Glutamatergic neuron (in vitro differentiated cells): ENCODE measurements around the gene SETD3. TPM values are rescaled to one million over a fixed set of nuclear protein-coding genes. Genes with fewer than 3 reads are reported as not detected.

Experiments
- DNase-seq: peaks from one replicate; pipeline ENCODE4 v3.0.0; 2022
- H3K27ac Mint-ChIP-seq: one replicate; pipeline ENCODE4 v1.8.0; 2020; ENCODE audit warnings: mild to moderate bottlenecking, mixed read lengths, inconsistent platforms; ENCODE audit not compliant: unreplicated experiment
- H3K27me3 Mint-ChIP-seq: one replicate; pipeline ENCODE4 v1.8.0; 2020; ENCODE audit warnings: mild to moderate bottlenecking, moderate library complexity, mixed read lengths, inconsistent platforms; ENCODE audit not compliant: unreplicated experiment
- H3K36me3 Mint-ChIP-seq: one replicate; pipeline ENCODE4 v1.8.0; 2020; ENCODE audit warnings: mild to moderate bottlenecking, mixed read lengths, inconsistent platforms; ENCODE audit not compliant: unreplicated experiment
- H3K4me1 Mint-ChIP-seq: one replicate; pipeline ENCODE4 v1.8.0; 2020; ENCODE audit warnings: mild to moderate bottlenecking, low read depth, mixed read lengths, inconsistent platforms; ENCODE audit not compliant: unreplicated experiment
- H3K4me3 Mint-ChIP-seq: one replicate; pipeline ENCODE4 v1.8.0; 2020; ENCODE audit warnings: mild to moderate bottlenecking, mixed read lengths, inconsistent platforms; ENCODE audit not compliant: unreplicated experiment
- H3K9me3 Mint-ChIP-seq: one replicate; pipeline ENCODE4 v1.8.0; 2020; ENCODE audit warnings: mild to moderate bottlenecking, moderate library complexity, mixed read lengths, inconsistent platforms; ENCODE audit not compliant: unreplicated experiment
- CTCF ChIP-seq: fragments of 200-600 bp; sonication (generic); IDR thresholded peaks from one replicate; pipeline ENCODE4 v1.5.0; 2021; ENCODE audit not compliant: partially characterized antibody, unreplicated experiment
- total RNA-seq: library from RNA; stranded (reverse); fragmentation: NEBNext Ultra II Directional; extraction: Animal tissue kit (Norgen Biotek cat#: 25700); gene quantifications from one replicate; pipeline ENCODE4 v1.2.1, GENCODE V29; 2021; ENCODE audit not compliant: unreplicated experiment

The SETD3 gene
- total RNA-seq, 1 donor from 2014 or later: 46.2 TPM

DNA sequence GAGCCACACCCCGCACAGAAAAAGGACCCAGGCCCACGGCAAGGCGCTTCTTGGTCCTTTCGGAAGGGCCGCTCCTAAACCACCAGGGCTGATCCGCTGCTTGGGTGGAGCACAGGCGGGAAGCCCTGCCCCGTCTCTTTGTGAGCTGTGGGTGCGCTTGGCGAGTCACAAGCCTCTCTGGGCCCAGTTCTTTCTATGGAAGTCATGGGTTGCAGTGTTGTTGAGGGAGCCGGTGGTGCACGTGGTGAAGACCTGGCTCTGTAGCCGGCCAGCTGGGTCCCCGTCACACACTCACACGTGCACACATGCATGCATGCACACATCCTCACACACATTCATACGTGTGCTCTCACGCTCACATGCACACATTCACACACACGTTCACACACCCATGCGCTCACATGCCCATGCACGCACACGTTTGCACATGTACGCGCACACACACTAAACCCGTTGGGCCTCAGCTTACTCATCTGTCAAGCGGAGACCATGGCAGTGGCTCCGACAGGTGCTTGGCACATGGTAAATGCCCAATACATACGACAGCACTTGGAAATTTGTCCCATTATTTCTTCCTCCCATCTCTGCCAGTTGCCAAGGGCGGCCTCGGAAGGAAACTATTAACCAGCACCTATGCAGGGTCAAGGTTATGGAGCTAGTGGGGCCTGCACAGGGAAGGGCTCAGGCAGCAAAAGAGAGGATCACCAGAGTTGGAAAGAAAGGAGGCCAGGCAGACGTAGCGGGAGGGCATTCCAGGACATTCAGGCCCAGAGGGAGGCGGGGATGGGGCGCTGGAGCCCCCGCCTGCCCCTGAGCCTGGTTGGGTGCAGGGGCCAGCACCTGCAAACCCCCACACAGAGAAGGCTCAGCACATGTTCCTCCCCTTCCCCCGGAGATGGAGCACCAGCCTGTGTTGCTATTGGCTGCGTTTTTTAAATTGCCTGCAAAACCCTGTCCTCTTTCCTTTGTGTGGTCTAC lies 96.9 kb downstream of the SETD3 start:
- no peak for TF ChIP-seq CTCF
- no peak for DNase-seq
- Mint-ChIP-seq H3K36me3 (no peaks in the 10 kb centered on the region), H3K9me3 (peaks cover 3% of the 10 kb centered on the region), H3K27ac (no peak overlapping the region), H3K4me3 (no peak overlapping the region), H3K27me3 (peaks cover 7% of the 10 kb centered on the region), H3K4me1 (no peaks in the 10 kb centered on the region)

GRCh38 chr14:99382781-99383471 lies 97.7 kb downstream of the SETD3 start:
- no peak for DNase-seq
- peak overlapping the region; percentile 1 for H3K27ac Mint-ChIP-seq
- H3K4me1 Mint-ChIP-seq: no peaks in the 10 kb centered on the region
- peaks cover 7% of the 10 kb centered on the region for H3K27me3 Mint-ChIP-seq
- H3K4me3 Mint-ChIP-seq: no peak overlapping the region
- peaks cover 3% of the 10 kb centered on the region for H3K9me3 Mint-ChIP-seq
- no peaks in the 10 kb centered on the region for H3K36me3 Mint-ChIP-seq
- no peak for TF ChIP-seq CTCF

- Mint-ChIP-seq H3K27me3 (peaks cover 7% of the 10 kb centered on the region), H3K4me1 (no peaks in the 10 kb centered on the region), H3K4me3 (no peak overlapping the region), H3K36me3 (no peaks in the 10 kb centered on the region), H3K27ac (no peak overlapping the region), H3K9me3 (peaks cover 3% of the 10 kb centered on the region)
- TF ChIP-seq CTCF: no peak
- DNase-seq: no peak
Observed at GRCh38 chr14:99382071-99382470, 98.6 kb downstream of the SETD3 start.

- H3K27ac Mint-ChIP-seq: no peak overlapping the region
- DNase-seq: no peak
- no peak for TF ChIP-seq CTCF
Observed at GRCh38 chr14:99381688-99382060, 99.0 kb downstream of the SETD3 start.

More at GRCh38 chr14:99381688-99382060, 99.0 kb downstream of the SETD3 start:
- Mint-ChIP-seq H3K27me3 (peaks cover 7% of the 10 kb centered on the region), H3K9me3 (peaks cover 3% of the 10 kb centered on the region), H3K4me3 (no peak overlapping the region), H3K4me1 (no peaks in the 10 kb centered on the region), H3K36me3 (no peaks in the 10 kb centered on the region)
